HepG2 (cell line): ENCODE measurements around the gene CCDC116. TPM values are rescaled to one million over a fixed set of nuclear protein-coding genes. Genes with fewer than 3 reads are reported as not detected.
A peak's percentile ranks its signal among the peaks of the same experiment; 100 is the strongest.

Source experiments
- ASH2L ChIP-seq: fragments of 300-600, 200-600 bp; sonication (generic); IDR thresholded peaks from 2 replicates; pipeline ENCODE4 v1.7.0; 2017; ENCODE audit warnings: low read depth, mild to moderate bottlenecking, moderate library complexity, mixed read lengths, low read length; ENCODE audit not compliant: insufficient read length
- BRCA1 ChIP-seq: sonication (generic); formaldehyde crosslinking; IDR thresholded peaks from 2 replicates; pipeline ENCODE4 v1.4.0; 2020; ENCODE audit warnings: missing genetic modification reagents
- CBX2 ChIP-seq, 2 experiments: fragments of 200-600 bp in 1 of 2; sonication (generic); formaldehyde crosslinking in 1 of 2; IDR thresholded peaks; 2 replicates each; pipeline versions ENCODE4 v1.7.0 to v1.8.1; 2018 to 2022; ENCODE audit warnings: low read depth in 2 of 2, low read length in 1 of 2, mild to moderate bottlenecking in 1 of 2, missing genetic modification reagents in 1 of 2
- GTF2F1 ChIP-seq: fragments of 150-350 bp; IDR thresholded peaks from 2 replicates; pipeline ENCODE4 v1.6.1; 2014; ENCODE audit warnings: low read length
- HES4 ChIP-seq: sonication (generic); formaldehyde crosslinking; IDR thresholded peaks from 2 replicates; pipeline ENCODE4 v1.9.0; 2021; ENCODE audit warnings: mild to moderate bottlenecking, missing genetic modification reagents, borderline replicate concordance
- KDM5A ChIP-seq: fragments of 200-600 bp; sonication (generic); IDR thresholded peaks from 2 replicates; pipeline ENCODE4 v1.7.0; 2018; ENCODE audit warnings: antibody characterized with exemption, mild to moderate bottlenecking, low read length, borderline replicate concordance
- MYC ChIP-seq: sonication (generic); formaldehyde crosslinking; IDR thresholded peaks from 2 replicates; pipeline ENCODE4 v1.9.0; 2021; ENCODE audit warnings: missing genetic modification reagents, borderline replicate concordance
- NR2C2 ChIP-seq: sonication (generic); formaldehyde crosslinking; IDR thresholded peaks from 2 replicates; pipeline ENCODE4 v1.4.0; 2020; ENCODE audit warnings: missing genetic modification reagents, mild to moderate bottlenecking, moderate library complexity, borderline replicate concordance
- SIX4 ChIP-seq: sonication (generic); formaldehyde crosslinking; IDR thresholded peaks from 2 replicates; pipeline ENCODE4 v1.4.0; 2020; ENCODE audit warnings: missing genetic modification reagents
- ZNF430 ChIP-seq: sonication (generic); formaldehyde crosslinking; IDR thresholded peaks from 2 replicates; pipeline ENCODE4 v1.9.0; 2021; ENCODE audit warnings: mild to moderate bottlenecking, missing genetic modification reagents
- ZNF790 ChIP-seq: sonication (generic); formaldehyde crosslinking; IDR thresholded peaks from 2 replicates; pipeline ENCODE4 v1.8.0; 2022; ENCODE audit warnings: missing genetic modification reagents, mild to moderate bottlenecking, borderline replicate concordance
- ZNF891 ChIP-seq: sonication (generic); formaldehyde crosslinking; IDR thresholded peaks from 2 replicates; pipeline ENCODE4 v1.5.0; 2020; ENCODE audit warnings: mild to moderate bottlenecking, missing genetic modification reagents
- polyA plus RNA-seq, 8 experiments: library from polyadenylated mRNA; depleted of rRNA in 3 of 8; stranded (reverse) in 7 of 8; unstranded in 1 of 8; fragments of >200 nt; fragmentation: Illumina TruSeq in 4 of 8; extraction: Trizol in 4 of 8; gene quantifications; 2 replicates each; pipeline versions ENCODE4 v1.2.1 to v1.2.3, GENCODE V29; 2011 to 2016; ENCODE audit warnings: low read depth in 4 of 8, missing spikeins in 1 of 8, mixed read lengths in 1 of 8; ENCODE audit not compliant: insufficient read depth in 1 of 8
- total RNA-seq, 5 experiments: library from RNA; depleted of rRNA; stranded (reverse); fragments of >200 nt; fragmentation: Illumina TruSeq; extraction: Trizol; gene quantifications; 2 replicates each; pipeline ENCODE4 v1.2.3, GENCODE V29; 2016; ENCODE audit warnings: low read depth in 1 of 5
- TF ChIP-seq, protein P1 (sequence below): sonication (generic); formaldehyde crosslinking; IDR thresholded peaks from 2 replicates; pipeline ENCODE4 v1.4.0; 2020; ENCODE audit warnings: missing genetic modification reagents, borderline replicate concordance
- TF ChIP-seq, protein P2 (sequence below): sonication (generic); formaldehyde crosslinking; IDR thresholded peaks from 2 replicates; pipeline ENCODE4 v1.8.0; 2022; ENCODE audit warnings: missing genetic modification reagents, mild to moderate bottlenecking, borderline replicate concordance
- TF ChIP-seq, protein P3 (sequence below), 2 experiments: sonication (generic) in 1 of 2; formaldehyde crosslinking in 1 of 2; IDR thresholded peaks; 2 replicates each; pipeline versions ENCODE4 v1.4.0 to v1.6.1; 2018 to 2020; ENCODE audit warnings: missing genetic modification reagents in 2 of 2, borderline replicate concordance in 1 of 2, low read depth in 1 of 2, mild to moderate bottlenecking in 1 of 2, missing biosample characterization in 1 of 2
- TF ChIP-seq, protein P4 (sequence below): sonication (generic); formaldehyde crosslinking; IDR thresholded peaks from 2 replicates; pipeline ENCODE4 v1.5.0; 2020; ENCODE audit warnings: missing genetic modification reagents

Gene CCDC116
- total and polyA plus RNA-seq, 2 of the 13 experiments (the other 11 are each of a cell fraction or from before 2014, with no cell fraction given), result 0.15 to 0.33 TPM

DNA sequence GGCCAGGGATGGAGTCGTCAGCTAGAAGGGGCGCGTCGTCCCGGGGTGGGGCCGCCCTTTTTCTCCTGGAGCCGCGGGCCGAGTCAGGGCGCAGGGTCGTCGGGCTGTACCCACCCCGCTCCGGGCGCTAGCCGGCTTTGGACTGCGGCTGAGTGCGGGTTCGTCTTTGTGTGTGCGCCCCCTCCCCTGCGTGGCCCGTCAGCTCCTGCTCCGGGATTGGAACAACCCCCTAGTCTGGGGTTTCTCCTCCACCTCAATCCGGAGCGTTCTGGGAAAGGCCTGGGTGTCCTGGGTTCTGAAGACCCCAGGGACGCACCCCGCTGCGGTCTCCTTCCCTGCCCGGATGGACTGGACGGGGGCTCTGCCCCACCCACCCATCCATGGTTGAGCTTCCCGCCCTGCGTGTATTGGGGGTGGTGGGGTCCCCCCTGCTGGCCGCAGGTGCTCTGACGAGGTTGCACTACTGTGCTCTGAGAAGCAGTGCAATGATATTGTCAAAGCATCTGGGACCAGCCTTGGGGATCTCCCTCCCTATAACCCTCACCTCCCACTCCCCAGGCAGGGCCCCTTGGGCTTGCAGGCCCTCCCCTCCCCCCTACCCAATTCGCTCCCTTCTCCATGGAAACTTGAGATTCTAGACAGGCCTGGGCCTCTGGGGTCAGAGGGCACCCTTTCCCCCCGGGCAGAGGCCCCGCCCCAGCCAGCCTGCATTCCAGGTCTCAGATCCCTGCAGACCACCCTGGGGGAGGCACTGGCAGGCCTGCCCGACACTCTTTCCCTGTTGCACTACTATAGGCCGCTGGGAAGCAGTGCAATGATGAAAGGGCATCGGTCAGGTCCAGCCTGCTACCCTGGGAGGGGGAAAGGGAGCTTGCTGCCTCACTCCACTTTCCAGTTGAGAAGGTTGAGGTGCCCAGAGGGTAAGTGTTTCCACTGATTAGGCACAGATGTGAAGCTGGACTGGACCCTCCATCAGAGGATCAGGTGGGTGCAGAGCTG lies 20.3 kb downstream of the CCDC116 start (continued):
- TF ChIP-seq, protein P1, sequence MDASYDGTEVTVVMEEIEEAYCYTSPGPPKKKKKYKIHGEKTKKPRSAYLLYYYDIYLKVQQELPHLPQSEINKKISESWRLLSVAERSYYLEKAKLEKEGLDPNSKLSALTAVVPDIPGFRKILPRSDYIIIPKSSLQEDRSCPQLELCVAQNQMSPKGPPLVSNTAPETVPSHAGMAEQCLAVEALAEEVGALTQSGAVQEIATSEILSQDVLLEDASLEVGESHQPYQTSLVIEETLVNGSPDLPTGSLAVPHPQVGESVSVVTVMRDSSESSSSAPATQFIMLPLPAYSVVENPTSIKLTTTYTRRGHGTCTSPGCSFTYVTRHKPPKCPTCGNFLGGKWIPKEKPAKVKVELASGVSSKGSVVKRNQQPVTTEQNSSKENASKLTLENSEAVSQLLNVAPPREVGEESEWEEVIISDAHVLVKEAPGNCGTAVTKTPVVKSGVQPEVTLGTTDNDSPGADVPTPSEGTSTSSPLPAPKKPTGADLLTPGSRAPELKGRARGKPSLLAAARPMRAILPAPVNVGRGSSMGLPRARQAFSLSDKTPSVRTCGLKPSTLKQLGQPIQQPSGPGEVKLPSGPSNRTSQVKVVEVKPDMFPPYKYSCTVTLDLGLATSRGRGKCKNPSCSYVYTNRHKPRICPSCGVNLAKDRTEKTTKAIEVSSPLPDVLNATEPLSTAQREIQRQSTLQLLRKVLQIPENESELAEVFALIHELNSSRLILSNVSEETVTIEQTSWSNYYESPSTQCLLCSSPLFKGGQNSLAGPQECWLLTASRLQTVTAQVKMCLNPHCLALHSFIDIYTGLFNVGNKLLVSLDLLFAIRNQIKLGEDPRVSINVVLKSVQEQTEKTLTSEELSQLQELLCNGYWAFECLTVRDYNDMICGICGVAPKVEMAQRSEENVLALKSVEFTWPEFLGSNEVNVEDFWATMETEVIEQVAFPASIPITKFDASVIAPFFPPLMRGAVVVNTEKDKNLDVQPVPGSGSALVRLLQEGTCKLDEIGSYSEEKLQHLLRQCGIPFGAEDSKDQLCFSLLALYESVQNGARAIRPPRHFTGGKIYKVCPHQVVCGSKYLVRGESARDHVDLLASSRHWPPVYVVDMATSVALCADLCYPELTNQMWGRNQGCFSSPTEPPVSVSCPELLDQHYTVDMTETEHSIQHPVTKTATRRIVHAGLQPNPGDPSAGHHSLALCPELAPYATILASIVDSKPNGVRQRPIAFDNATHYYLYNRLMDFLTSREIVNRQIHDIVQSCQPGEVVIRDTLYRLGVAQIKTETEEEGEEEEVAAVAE (CRISPR knock-in tag), result no peak
- TF ChIP-seq ZNF430 (CRISPR knock-in tag) (no peak), GTF2F1 (no peak), BRCA1 (no peak), MYC (CRISPR knock-in tag) (0 out of 2 replicates have a peak, but pooled peaks have one; percentile 14), CBX2 (IDR thresholded peaks at IDR 0.05; ENCODE audit: low read depth, low read length) (no peak), CBX2 (CRISPR knock-in tag; IDR thresholded peaks at IDR 0.05; ENCODE audit: low read depth) (no peak), ASH2L (no peak), SIX4 (no peak), ZNF790 (CRISPR knock-in tag) (no peak), HES4 (no peak), KDM5A (no peak), ZNF891 (CRISPR knock-in tag) (no peak), NR2C2 (CRISPR knock-in tag) (0 out of 2 replicates have a peak, but pooled peaks have one; percentile 22)
- TF ChIP-seq, protein P2, sequence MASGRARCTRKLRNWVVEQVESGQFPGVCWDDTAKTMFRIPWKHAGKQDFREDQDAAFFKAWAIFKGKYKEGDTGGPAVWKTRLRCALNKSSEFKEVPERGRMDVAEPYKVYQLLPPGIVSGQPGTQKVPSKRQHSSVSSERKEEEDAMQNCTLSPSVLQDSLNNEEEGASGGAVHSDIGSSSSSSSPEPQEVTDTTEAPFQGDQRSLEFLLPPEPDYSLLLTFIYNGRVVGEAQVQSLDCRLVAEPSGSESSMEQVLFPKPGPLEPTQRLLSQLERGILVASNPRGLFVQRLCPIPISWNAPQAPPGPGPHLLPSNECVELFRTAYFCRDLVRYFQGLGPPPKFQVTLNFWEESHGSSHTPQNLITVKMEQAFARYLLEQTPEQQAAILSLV, result peak; percentile 6; the same call in 1 of the 2 replicates
- TF ChIP-seq, protein P3, sequence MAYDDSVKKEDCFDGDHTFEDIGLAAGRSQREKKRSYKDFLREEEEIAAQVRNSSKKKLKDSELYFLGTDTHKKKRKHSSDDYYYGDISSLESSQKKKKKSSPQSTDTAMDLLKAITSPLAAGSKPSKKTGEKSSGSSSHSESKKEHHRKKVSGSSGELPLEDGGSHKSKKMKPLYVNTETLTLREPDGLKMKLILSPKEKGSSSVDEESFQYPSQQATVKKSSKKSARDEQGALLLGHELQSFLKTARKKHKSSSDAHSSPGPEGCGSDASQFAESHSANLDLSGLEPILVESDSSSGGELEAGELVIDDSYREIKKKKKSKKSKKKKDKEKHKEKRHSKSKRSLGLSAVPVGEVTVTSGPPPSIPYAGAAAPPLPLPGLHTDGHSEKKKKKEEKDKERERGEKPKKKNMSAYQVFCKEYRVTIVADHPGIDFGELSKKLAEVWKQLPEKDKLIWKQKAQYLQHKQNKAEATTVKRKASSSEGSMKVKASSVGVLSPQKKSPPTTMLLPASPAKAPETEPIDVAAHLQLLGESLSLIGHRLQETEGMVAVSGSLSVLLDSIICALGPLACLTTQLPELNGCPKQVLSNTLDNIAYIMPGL (CRISPR knock-in tag; IDR thresholded peaks at IDR 0.05; ENCODE audit: borderline replicate concordance in 1 of 2, low read depth in 1 of 2), result no peak
- TF ChIP-seq, protein P4, sequence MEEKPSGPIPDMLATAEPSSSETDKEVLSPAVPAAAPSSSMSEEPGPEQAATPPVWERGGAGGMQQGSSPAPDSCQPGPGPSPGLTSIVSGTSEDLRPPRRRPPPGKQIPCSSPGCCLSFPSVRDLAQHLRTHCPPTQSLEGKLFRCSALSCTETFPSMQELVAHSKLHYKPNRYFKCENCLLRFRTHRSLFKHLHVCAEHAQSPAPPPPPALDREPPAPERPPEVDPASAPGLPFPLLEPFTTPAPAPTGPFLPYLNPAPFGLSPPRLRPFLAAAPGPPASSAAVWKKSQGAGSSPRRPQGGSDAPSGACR, result no peak
